Thoracic aorta endothelial cell (primary cell): ENCODE data around the gene OR13A1. TPM values are rescaled to one million over a fixed set of nuclear protein-coding genes. Genes with fewer than 3 reads are reported as not detected.

Experiments
- total RNA-seq: library from RNA; depleted of rRNA; stranded (reverse); fragments of >200 nt; gene quantifications from 2 replicates; pipeline ENCODE4 v1.2.3, GENCODE V29; 2012

OR13A1 gene, protein sequence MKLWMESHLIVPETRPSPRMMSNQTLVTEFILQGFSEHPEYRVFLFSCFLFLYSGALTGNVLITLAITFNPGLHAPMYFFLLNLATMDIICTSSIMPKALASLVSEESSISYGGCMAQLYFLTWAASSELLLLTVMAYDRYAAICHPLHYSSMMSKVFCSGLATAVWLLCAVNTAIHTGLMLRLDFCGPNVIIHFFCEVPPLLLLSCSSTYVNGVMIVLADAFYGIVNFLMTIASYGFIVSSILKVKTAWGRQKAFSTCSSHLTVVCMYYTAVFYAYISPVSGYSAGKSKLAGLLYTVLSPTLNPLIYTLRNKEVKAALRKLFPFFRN
- not detected in 2 replicates for total RNA-seq

DNA sequence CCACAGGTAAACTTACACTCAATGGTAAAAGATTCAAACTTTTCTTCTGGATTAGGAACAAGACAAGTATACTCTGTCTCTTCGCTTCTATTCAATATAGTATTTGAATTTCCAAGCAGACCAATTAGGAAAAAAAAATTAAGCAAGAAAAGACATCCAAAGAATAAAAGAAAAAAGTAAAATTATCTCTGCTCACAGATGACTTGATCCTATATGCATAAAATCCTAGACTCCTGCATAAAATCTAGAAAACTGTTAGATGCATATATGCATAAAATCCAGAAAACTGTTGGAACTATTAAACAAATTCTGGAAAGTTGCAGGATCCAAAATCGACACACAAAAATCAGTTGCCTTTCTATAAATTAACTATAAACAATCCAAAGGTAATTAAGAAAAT, at the start of gene OR13A1:
Gene OR13A1, minus strand, starts transcription at position 101 of the 400 bp plus-strand sequence. CDS start 11,186 bp downstream, outside the sequence.

Other genes starting within 250 kb of the OR13A1 start
- not detected in 2 replicates for gene ALOX5, start 58.6 kb upstream of the OR13A1 start, total RNA-seq